Adrenal gland (tissue), 12 donors: Measurements from ENCODE around the gene UGDH. TPM values are rescaled to one million over a fixed set of nuclear protein-coding genes. Genes with fewer than 3 reads are reported as not detected.

Experiments
- DNase-seq, 7 donors: peaks; one replicate each; pipeline ENCODE4 v3.0.0-alpha.2; 2019 to 2020
- H3K27ac ChIP-seq, 5 donors: fragments of 200-600 bp; sonication (generic) in 4 of 5; 1 replicate in 3 of 5; 2 replicates in 2 of 5; pipeline versions ENCODE4 v1.5.1 to v1.8.0; 2016 to 2020; ENCODE audit warnings: mild to moderate bottlenecking in 1 of 5
- H3K27me3 ChIP-seq: fragments of 200-600 bp; 2 replicates; pipeline ENCODE4 v1.8.0; 2021
- H3K36me3 ChIP-seq, 2 donors: fragments of 200-600 bp; replicated peaks in 1 of 2; 1 replicate in 1 of 2; 2 replicates in 1 of 2; pipeline versions ENCODE4 v1.5.1 to v1.8.0; 2018 to 2022
- H3K4me1 ChIP-seq, 2 donors: fragments of 200-600 bp; replicated peaks in 1 of 2; 1 replicate in 1 of 2; 2 replicates in 1 of 2; pipeline versions ENCODE4 v1.5.1 to v1.8.0; 2018 to 2021
- H3K4me3 ChIP-seq, 4 donors: fragments of 200-600 bp; sonication (generic) in 3 of 4; one replicate each; pipeline ENCODE4 v1.5.1; 2016 to 2018
- H3K9me3 ChIP-seq, 3 donors: fragments of 200-600 bp; sonication (generic) in 1 of 3; replicated peaks in 1 of 3; 1 replicate in 2 of 3; 2 replicates in 1 of 3; pipeline versions ENCODE4 v1.5.1 to v1.8.0; 2016 to 2021
- POLR2A ChIP-seq, 2 donors: fragments of 450-650 bp; IDR thresholded peaks; one replicate each; pipeline ENCODE4 v1.6.1; 2017; ENCODE audit warnings: antibody characterized with exemption in 2 of 2, mild to moderate bottlenecking in 2 of 2, moderate library complexity in 1 of 2
- WGBS, 4 donors: extraction: QIAGEN DNeasy Blood & Tissue Kit in 2 of 4; methylation state at CpG; one replicate each; pipeline versions ENCODE4 v1.1.5 to v1.1.7; 2013 to 2017; 5-methylcytosine and 5-hydroxymethylcytosine counted together
- intact Hi-C, 2 donors: fragments of 100-400 bp; cut with DNase I; formaldehyde crosslinking; loops; one replicate each; pipeline versions ENCODE4 v1.14.1 to v1.15.0; 2022 to 2023
- polyA plus RNA-seq, 3 donors: library from polyadenylated mRNA; stranded (reverse); fragments of 200-250 nt in 2 of 3; fragments of 350-450 nt in 1 of 3; fragmentation: Illumina TruSeq in 1 of 3; extraction: RNeasy Lipid Tissue Mini Kit (QIAGEN cat#74804) in 1 of 3; gene quantifications; one replicate each; pipeline ENCODE4 v1.2.3, GENCODE V29; 2013 to 2014
- total RNA-seq, 9 donors: library from RNA; depleted of rRNA in 4 of 9; stranded (reverse); fragments of >200 nt in 4 of 9; fragments of 120-200 nt in 1 of 9; fragmentation: NEBNext Ultra II Directional in 1 of 9; extraction: Animal tissue kit (Norgen Biotek cat#: 25700) in 1 of 9; gene quantifications; one replicate each; pipeline versions ENCODE4 v1.1.0 to v1.2.4, GENCODE V29; 2013 to 2023
- TF ChIP-seq, protein P1 (sequence below), 6 experiments: fragments of 450-650 bp in 4 of 6; fragments of 200-600 bp in 2 of 6; sonication (generic) in 1 of 6; IDR thresholded peaks; 1 replicate in 5 of 6; 2 replicates in 1 of 6; pipeline versions ENCODE4 v1.5.1 to v1.8.0; 2016 to 2021; ENCODE audit warnings: antibody characterized with exemption in 6 of 6, mild to moderate bottlenecking in 2 of 6, moderate library complexity in 1 of 6
- donor health status: healthy with polysubstance abuse.
- donor health status: Bipolar disorder and iron deficiency.
- donor health status: DM: yes; HTN: yes; CAD: no.
- donor health status: DM: no; HTN: no; CAD: no.
- donor health status: DM: no; HTN: no; CAD: no.
- donor health status: DM: yes; HTN: yes; CAD: no.

Gene UGDH
- total and polyA plus RNA-seq, 12 donors: 10.6 to 93.3 (median 47.5) TPM

DNA sequence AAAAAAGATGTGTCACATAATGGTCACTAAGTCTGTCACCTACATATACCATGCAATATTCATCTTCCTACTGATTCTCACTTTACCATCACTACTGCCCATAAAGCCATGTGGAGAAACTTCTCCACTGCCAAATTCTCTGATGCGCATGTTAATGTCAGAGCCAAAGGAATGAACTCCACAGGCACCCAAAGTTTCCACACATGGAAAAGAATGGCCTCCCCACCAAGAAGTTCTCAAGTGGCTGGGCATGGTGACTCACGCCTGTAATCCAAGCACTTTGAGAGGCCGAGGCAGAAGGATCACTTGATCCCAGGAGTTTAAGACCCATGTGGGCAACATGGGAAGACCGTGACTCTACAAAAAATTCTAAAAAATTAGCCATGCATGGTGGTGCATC is 43.8 kb upstream of the UGDH start:
- 93 to 96% (median 96%) methylated on average over 4 of the region's 4 CpGs for WGBS, 4 donors
- Histone ChIP-seq H3K36me3 (peaks cover 0 to 8% of the 10 kb centered on the region in 2 donors), H3K9me3 (no peaks in the 10 kb centered on the region), H3K27me3 (no peaks in the 10 kb centered on the region), H3K4me1 (no peaks in the 10 kb centered on the region), H3K27ac (no peak overlapping the region), H3K4me3 (no peak overlapping the region)
- intact Hi-C loops: no loop called here
- no peak for DNase-seq
- no peak for TF ChIP-seq POLR2A (IDR thresholded peaks at IDR 0.05)
- TF ChIP-seq, protein P1, sequence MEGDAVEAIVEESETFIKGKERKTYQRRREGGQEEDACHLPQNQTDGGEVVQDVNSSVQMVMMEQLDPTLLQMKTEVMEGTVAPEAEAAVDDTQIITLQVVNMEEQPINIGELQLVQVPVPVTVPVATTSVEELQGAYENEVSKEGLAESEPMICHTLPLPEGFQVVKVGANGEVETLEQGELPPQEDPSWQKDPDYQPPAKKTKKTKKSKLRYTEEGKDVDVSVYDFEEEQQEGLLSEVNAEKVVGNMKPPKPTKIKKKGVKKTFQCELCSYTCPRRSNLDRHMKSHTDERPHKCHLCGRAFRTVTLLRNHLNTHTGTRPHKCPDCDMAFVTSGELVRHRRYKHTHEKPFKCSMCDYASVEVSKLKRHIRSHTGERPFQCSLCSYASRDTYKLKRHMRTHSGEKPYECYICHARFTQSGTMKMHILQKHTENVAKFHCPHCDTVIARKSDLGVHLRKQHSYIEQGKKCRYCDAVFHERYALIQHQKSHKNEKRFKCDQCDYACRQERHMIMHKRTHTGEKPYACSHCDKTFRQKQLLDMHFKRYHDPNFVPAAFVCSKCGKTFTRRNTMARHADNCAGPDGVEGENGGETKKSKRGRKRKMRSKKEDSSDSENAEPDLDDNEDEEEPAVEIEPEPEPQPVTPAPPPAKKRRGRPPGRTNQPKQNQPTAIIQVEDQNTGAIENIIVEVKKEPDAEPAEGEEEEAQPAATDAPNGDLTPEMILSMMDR (IDR thresholded peaks at IDR 0.05): no peak

DNA sequence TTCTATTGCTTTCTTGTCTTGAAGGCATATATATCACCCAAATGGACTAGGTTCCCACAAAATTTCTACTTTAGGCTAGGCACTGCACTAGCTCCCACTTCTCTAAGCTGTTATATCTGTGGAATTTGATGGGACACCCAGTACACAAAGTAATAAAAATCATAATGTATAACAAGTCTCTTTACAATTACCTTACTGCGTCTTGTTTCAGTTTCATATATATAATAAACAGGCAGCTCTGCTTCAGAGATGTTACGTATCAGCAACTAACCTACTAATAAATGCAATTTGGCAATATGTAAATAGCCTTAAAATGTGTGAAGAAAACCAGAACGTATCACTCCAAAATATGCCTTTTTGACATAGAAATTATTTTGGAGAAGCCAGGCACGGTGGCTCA is 42.0 kb upstream of the UGDH start:
- no peak for DNase-seq
- Histone ChIP-seq H3K4me1 (no peaks in the 10 kb centered on the region), H3K27me3 (no peaks in the 10 kb centered on the region), H3K27ac (no peak overlapping the region), H3K4me3 (no peak overlapping the region), H3K36me3 (peaks cover 0 to 8% of the 10 kb centered on the region in 2 donors), H3K9me3 (no peaks in the 10 kb centered on the region)
- TF ChIP-seq, protein P1 (IDR thresholded peaks at IDR 0.05): no peak
- no peak for TF ChIP-seq POLR2A (IDR thresholded peaks at IDR 0.05)
- WGBS, 4 donors: 88 to 95% (median 92%) methylated on average over 4 of the region's 4 CpGs
- intact Hi-C loops: loop anchor here in 1 of 2 donors (5.0 kb wide), 1 partner anchor 298 kb away; no protein-coding TSS in a partner anchor

DNA sequence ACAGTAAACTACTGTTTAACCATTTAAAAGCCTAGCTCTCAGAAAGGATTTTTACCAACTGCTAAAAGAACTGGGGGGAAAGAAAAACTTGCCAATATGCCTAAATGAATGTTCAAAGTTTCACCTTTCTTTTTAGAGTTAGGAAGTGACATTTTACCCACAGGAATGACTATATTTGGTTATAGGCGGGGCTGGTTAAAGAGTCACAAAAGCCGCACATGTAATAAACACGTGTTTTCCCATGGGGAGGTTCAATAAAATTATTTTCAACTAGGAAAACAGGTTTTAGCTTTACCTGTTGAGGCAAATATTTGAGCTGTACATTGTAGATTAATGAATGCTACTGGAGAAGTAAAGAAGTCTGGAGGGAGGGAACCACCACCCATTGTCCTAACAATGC is 41.6 kb upstream of the UGDH start:
- H3K36me3 ChIP-seq: peaks cover 0 to 8% of the 10 kb centered on the region in 2 donors
- H3K4me3 ChIP-seq: no peak overlapping the region
- no peak overlapping the region for H3K27ac ChIP-seq
- intact Hi-C loops: loop anchor here in 1 of 2 donors (5.0 kb wide), 1 partner anchor 298 kb away; no protein-coding TSS in a partner anchor
- 77 to 91% (median 85%) methylated on average over 3 of the region's 3 CpGs for WGBS, 4 donors
- H3K27me3 ChIP-seq: no peaks in the 10 kb centered on the region
- H3K9me3 ChIP-seq: no peaks in the 10 kb centered on the region
- TF ChIP-seq, protein P1 (IDR thresholded peaks at IDR 0.05): no peak
- TF ChIP-seq POLR2A (IDR thresholded peaks at IDR 0.05): no peak
- H3K4me1 ChIP-seq: no peaks in the 10 kb centered on the region
- DNase-seq: no peak

DNA sequence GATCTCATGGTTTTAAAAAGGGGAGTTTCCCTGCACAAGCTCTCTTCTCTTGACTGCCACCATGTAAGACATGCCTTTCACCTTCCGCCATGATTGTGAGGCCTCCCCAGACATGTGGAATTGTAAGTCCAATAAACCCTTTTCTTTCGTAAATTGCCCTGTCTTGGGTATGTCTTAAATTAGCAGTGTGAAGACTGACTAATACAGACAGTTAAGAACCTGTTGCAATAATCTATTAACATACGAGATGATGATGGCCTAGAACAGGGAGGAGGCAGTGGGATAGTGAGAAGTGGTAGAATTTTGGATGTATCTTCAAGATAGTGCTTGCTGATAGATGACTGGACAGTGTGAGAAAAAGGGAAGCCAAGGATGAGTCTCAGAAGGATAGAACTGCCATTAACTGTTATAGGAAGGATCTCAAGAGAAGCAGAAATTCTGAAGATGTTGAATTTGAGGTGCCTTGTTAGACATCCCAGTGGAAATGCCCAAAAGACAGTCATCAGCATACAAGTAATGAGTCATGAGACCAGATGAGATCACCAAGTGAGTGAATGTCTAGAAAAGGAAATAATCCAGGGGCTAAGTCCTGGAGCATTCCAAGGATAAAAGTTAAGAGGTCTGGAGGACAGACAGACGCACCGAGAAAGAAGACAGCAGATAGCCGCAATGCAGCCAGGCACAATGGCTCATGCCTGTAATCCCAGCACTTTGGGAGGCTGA is 38.8 kb upstream of the UGDH start:
- Histone ChIP-seq H3K27ac (peak overlapping the region in 2 of 5 donors; percentile 58 to 66), H3K27me3 (no peaks in the 10 kb centered on the region), H3K9me3 (no peaks in the 10 kb centered on the region), H3K4me1 (no peaks in the 10 kb centered on the region), H3K36me3 (peaks cover 0 to 5% of the 10 kb centered on the region in 2 donors), H3K4me3 (no peak overlapping the region)
- TF ChIP-seq, protein P1 (IDR thresholded peaks at IDR 0.05): no peak
- no peak for DNase-seq
- intact Hi-C loops: loop anchor here in 1 of 2 donors (5.0 kb wide), 1 partner anchor 301 kb away; no protein-coding TSS in a partner anchor
- 76 to 90% (median 84%) methylated on average over 6 of the region's 6 CpGs for WGBS, 4 donors
